ENCODE measurements around the gene RIPPLY2.
"Not testable (repeated sequence)": the region's sequence is repeated elsewhere in the genome, so short reads cannot be mapped to it uniquely, and the experiment has no call there.

Gene RIPPLY2, protein sequence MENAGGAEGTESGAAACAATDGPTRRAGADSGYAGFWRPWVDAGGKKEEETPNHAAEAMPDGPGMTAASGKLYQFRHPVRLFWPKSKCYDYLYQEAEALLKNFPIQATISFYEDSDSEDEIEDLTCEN

DNA sequence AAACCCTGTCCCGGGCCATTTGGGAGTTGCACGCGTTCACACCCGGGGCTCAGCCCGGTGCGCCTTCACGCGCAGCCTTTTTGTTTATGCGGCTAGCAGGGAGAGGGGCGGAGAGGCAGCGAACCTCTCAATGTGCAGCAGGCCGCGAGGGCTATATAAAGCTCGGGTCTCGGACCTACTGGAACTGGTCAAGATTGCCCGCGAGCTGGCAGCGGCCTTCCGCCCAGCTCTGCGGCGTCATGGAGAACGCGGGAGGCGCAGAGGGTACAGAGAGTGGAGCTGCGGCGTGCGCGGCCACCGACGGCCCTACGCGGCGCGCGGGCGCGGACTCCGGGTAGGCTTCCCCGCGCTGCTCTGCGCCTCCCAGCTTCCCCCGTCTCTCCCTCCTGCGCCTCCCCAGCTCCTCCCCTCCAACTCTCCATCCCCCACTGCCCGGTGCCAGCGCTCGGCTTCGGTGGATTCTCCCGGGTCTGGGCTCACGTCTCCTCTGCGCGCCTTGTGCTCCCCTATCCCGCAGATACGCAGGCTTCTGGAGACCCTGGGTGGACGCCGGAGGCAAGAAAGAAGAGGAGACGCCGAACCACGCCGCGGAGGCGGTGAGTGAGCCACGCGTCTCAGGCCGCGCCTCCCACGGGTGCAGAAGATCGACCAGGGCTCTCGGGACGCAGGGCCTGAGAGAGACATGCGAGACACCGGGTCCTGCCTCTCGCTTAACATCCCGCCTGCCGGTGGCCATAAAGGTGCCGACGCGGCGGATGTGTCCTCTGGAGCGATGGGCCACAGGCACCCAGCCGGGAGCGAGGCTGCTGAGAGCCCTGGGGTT, at the start of gene RIPPLY2:
RIPPLY2 (plus strand) TSS at position 183 of the 823 bp plus-strand sequence; CDS start at position 240, 57 bp downstream.
- DNase-seq (ENCODE audit: low spot score): no peak

DNA sequence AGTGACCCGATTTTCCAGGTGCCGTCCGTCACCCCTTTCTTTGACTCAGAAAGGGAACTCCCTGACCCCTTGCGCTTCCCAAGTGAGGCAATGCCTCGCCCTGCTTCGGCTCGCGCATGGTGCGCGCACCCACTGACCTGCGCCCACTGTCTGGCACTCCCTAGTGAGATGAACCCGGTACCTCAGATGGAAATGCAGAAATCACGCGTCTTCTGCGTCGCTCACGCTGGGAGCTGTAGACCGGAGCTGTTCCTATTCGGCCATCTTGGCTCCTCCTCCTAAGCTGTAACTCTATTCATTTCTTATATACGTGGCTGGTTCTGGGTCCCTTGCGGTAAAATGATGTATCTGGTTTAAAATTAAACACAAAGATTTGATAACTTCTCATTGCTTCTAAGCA, 49.7 kb upstream of the RIPPLY2 start:
- DNase-seq (ENCODE audit: low spot score): not testable (repeated sequence)

DNA sequence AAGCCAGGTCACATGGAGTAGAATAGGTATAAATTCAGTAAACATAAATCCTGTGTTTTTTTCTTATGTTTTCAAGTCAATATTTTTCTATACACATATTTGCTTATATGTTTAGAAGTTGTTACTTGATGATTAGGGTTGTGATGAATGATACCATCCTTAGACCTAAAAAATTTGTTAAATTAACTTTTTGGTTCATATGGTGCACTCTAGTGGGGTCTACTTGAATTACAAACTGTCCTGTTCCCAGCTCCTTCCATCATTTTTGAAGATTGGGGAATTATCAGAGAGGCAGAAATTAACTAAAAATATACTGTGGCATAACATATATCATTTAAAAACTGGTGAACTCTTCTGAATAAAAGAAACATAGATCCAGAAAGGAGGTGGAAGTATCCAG, 48.3 kb upstream of the RIPPLY2 start:
- DNase-seq (ENCODE audit: low spot score): no peak

DNA sequence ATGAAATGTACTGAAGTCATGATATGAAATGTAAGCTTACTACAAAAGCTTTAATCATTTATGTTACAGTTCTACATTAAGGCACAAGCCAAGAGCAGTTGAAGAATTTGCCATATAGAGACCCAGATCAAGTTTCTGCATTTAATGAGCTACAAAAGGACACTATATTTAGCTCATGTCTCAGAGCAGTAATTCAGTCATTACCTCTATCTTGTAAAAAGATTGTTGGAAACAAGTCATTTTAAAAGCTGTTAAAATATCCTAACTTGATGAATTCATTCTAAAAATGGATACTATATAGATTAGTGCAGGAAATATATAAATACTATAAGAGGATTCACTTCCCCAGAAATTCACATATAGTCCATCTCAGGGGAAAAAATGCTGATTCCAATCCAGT, 45.2 kb upstream of the RIPPLY2 start:
- no peak for DNase-seq (ENCODE audit: low spot score)

DNA sequence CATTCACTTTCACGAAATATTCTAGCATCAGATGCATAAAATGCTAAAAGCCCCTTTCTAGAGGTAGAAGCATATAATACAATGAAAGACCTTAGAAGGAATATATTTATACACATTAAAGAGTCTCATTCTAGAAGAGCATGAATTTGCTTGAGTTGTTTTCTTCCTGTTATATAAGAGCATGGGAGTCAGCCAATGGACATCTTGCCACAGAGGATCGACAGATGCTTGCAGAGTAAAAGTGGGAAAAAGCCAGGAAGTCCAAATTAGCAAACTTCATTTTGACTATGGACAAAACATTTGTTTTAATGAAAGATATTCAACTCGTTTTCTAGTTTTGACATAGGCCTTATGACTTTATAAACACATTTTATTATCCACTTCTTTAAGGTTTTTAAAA, 44.2 kb upstream of the RIPPLY2 start:
- DNase-seq (ENCODE audit: low spot score): no peak

DNA sequence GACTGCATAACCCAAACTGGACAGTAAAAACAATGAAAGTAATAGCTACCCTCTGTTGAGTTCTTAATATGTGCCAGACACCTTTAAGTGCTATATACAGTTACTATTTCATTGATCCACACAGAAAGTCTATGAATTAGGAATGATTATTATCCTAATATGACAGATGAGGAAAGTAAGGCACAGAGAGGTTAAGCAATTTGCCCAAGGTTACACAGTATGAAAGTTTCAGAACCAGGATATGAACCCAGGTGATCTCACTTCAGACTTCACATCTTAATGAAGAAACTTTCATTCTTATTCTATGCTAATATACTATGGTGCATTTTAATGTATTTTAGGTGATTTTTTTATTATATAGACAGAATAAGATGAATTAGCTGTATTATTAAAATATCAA, 40.6 kb upstream of the RIPPLY2 start:
- no peak for DNase-seq (ENCODE audit: low spot score)

DNA sequence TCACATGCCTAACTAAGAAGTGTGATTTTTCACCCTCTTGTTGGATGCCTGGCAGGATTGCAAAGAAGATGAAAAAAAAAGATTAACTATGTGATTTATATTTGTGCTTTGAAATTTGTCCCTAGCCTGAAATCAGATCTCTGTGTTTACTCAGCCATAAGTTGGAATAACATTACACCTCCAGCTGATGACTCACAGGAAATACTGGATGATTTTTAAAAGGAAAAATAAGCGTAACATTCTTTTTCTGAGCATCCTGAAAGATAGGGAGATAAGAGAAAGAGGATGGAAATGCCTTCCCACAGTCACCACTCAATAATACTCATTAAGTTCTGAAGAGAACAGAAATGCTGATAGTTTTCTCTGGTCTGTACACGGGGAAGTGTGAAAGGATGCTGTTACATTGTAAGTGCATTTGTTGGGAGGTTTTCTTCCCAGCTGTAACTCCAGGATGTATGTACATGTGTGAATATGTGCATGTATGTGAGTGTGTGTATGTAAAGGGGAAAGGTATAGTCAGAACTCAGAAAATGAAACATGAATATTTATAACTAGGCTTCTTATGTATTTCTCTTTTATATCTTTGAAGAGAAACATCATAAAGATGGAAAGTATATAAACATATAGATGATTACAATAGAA, 37.4 kb upstream of the RIPPLY2 start:
- no peak for DNase-seq (ENCODE audit: low spot score)

DNA sequence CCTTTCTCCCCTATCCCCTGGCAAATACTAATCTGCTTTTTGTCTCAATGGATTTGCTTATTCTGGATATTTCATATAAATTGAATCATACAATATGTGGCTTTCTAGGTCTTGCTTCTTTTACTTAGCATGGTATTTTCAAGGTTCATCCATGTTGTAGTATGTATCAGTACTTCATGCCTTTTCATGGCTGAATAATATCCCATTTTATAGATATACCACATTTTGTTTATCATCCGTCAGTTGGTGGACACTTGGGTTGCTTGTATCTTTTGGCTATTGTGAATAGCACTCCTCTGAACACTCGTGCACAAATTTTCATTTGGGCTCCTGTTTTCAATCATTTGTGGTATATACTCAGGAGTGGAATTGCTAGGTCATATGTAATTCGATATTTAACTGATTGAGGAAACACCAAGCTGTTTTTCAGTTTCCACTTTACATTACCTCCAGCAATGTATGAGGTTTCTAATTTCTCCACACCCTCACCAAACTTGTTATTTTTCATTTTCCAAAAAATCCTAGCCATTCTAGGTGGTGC, 30.5 kb upstream of the RIPPLY2 start:
- no peak for DNase-seq (ENCODE audit: low spot score)

DNA sequence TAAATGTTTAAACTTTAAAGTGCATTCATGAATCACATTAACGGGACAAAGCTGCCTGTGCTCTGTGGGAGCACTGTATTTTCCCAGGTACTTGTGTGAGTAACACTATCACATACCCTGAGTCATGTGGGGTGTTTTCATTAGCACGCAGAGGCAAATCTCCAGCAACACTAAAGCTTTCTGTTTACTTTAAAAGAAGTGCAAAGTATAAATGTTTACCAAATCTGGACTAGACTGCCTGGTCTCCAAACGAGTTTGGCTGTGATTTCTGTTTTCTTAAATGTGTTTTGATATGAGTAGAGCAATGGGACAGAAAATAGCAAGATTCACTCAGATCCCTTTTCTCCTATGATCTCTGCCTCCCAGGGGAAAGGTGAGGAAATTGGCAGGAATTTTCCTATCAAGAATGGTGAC, 28.8 kb upstream of the RIPPLY2 start:
- DNase-seq (ENCODE audit: low spot score): no peak

DNA sequence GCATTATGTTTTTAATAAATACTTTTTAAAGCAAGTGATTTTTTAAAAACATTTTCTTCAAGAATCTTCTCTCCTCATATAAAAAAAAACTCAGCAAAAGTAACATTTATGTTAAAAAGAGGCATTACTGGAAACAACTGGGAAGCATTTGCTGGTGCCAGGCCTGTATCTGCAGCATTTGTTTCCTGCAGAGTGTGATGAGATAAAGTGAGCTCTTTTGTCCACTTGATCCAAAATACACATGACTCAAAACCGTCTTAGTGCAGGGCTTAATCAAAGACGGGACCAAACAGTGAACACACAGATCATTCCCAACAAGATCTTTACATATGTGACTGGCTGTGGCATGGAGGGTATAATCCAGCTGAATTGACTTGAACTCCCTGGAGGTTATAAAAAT, 28.3 kb upstream of the RIPPLY2 start:
- DNase-seq (ENCODE audit: low spot score): no peak

DNA sequence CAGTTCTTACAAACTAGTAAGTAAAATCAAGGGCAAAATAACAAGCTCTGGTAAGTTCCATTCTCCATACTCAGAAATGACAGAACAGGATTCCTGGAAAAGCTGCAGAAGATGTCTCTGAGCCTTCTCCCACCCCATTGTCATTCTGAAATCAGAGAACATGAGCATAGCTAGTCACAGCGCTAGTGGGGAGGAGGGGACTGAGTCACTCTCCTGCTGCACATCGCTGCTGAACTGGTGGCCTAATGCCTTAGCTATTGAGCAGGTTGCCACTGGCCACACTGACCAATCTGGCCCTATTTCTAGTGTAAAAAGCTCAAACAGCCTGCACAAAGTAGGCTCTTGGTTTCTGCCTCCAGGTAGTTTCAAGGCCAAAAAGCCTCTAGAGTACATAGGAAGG, 26.1 kb upstream of the RIPPLY2 start:
- DNase-seq (ENCODE audit: low spot score): no peak

DNA sequence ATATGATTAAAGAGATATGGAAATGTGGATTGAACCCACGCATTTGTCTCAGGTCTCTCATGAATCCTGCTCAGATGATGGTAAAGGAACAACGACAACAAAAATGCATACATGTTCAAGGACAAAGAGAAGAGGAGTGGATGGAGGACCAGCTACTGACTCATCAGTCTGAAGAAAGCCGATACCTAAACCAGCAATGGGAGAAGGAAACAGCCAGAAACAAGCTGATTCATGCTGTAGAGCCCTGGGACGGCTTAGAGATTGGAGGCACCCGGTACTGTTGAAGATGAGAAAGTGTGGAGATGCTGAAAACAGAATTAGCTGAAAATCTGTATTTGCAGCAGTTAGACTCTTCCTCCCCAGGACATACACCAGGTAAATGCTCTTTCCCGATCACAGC, 14.4 kb upstream of the RIPPLY2 start:
- no peak for DNase-seq (ENCODE audit: low spot score)

DNA sequence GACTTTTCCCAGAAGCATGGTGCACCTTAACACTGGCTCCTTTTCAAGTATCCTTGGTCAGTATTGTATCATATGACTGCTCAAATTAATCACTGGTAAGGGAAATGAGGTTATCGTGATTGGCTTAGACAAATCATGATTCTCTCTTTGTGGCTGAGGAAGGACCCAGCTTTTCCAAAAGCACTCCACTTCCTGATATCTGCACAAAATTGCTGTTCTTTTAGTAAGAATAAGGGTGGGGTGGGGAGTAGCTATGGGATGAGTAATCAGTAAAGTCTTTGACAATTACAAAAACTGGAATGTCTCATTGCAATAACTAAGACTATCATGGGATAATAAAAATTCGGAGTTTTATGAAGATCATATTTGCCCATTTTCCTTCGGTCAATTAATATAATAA, 9.0 kb upstream of the RIPPLY2 start:
- DNase-seq (ENCODE audit: low spot score): no peak

DNA sequence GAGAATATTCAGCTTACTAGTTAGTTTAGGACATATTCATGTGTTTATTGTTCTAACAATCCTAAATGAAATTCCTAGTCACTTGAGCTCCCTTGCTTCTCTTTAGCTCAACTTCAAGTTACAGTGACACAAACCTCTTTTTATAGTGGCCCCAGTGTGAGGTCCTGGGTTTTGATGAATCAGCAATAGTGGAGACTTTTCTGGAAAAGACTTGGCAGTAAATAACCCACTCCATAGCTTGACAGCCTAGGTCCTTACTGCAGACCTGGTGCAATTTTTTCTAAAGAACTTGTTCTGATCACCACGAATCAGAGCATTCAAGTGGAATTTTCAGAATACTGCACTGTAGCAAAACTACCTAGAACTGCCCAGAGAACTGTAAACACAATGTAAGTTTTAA, 6.9 kb upstream of the RIPPLY2 start:
- DNase-seq (ENCODE audit: low spot score): no peak

DNA sequence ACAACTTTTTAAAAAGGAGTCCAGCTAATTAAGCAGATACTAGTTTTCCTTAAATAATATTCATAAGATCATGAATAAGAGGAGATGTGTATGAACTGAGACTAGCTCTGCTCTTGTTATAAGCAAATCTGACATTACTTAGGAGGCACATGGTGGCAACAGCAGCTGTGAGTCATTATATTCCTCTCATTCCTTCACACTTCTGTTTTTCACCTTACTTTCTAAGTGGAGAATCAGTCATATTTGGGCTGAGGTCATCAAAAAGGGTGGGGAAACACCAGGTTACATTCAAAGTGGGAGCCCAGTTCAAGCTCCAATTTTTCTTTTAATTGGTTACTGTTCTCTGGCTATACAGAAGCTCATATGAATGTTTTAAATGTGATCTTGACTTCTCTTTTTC, 6.0 kb upstream of the RIPPLY2 start:
- DNase-seq (ENCODE audit: low spot score): no peak

DNA sequence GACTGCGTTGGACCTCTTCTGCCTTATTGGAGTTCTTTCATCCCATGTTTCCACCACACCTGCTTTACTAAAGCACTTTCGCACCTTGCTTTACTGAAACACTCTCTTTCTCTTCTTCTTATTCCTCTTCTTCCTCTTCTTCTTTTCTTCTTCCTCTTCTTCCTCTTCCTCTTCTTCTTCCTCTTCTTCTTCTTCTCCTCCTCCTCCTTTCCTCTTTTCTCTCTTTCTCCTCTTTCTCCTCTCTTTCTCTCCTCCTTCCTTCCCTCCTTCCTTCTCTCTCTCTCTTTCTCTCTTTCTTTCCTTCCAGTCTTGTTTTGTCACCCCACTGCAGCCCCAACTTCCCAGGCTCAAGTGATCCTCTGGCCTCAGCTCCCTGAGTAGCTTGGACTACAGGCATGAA, 4.0 kb upstream of the RIPPLY2 start:
- no peak for DNase-seq (ENCODE audit: low spot score)

DNA sequence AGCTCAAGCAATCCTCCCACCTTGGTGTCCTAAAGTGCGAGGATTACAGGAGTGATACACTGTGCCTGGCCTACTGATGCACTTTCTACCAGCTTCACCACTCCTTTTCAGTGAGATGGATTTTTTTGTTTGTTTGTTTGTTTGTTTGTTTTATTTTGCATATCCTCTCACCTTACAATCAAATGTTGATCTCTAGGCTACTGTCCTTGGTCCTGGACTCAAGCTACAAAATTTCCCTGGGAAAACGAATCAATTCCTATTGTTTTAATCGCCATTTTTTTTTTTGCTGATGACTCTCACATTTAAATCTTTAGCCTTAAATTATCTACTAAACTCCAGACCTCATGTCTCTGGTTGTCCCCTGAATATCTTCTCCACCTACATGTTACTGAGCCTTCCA, 3.5 kb upstream of the RIPPLY2 start:
- no peak for DNase-seq (ENCODE audit: low spot score)

DNA sequence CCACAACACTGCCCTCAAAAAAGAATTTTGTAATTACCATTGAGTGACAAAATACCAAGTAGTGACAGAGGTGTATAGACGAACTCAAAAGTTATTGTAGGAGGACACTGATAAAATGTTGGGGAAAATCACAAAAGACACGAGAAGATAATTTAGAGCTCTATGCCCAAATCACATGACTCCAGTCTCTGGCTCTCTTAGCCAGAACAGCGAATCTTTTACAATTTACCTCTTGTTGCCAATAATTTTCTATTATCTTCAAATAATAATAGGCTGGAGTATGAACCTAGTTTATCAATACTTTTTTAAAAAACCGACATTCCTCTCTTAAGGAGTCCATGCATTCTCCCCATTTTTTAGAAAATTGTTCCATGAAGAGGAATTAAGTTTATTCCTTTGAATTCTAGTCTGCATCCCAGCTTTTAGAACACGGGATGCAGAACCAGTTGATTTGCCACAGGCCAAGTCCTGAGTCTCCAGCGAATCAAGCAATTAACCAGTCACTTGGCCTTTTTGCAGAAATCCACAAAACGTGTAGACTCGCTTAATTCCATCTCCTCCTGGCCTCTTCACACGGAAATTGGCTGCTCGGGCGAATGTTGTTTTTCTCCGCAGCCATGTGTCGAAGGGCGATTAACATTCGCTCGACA, 507 bp upstream of the RIPPLY2 start:
- DNase-seq (ENCODE audit: low spot score): no peak

DNA sequence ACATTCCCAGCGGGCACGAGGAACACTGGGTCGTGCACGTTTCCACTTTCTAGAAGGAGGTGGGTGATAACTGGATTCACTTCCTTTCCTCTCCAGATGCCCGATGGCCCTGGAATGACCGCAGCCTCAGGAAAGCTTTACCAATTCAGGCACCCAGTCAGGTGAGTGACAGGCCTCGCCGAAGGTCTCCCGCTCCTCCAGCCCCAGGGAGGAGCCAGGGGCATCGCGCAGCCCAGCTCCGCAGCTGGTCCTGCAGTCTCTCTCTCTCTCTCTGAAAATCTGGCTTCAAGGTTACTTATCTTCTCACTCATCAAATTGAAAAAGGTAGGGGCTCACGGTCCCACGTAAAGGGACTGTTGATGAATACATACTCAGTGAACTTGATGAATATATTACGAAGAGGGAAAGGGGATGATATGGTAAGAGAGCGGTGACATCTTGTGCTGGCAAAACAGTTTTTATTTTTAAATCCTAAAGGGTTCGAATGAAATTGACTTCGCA, 891 bp downstream of the RIPPLY2 start:
- DNase-seq (ENCODE audit: low spot score): no peak

DNA sequence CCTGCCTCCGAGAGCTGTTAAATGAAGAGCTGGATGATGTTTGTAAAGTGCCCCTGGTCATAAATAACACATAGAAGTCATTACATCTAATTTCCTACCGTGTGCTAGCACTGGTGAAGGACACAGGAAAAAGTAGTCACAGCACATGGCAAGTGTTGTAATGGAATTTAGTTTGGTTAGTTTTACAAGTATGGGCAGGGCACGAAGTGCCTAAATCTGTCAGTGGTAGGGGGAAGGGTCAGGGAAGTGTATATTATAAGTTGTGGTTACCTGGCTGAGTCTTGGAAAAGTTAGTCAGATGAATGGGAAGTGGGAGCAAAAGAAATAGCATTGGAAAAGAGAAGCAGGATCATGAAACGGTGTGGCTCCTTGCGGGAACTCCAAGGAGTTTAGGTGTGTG, 1.6 kb downstream of the RIPPLY2 start:
- no peak for DNase-seq (ENCODE audit: low spot score)

DNA sequence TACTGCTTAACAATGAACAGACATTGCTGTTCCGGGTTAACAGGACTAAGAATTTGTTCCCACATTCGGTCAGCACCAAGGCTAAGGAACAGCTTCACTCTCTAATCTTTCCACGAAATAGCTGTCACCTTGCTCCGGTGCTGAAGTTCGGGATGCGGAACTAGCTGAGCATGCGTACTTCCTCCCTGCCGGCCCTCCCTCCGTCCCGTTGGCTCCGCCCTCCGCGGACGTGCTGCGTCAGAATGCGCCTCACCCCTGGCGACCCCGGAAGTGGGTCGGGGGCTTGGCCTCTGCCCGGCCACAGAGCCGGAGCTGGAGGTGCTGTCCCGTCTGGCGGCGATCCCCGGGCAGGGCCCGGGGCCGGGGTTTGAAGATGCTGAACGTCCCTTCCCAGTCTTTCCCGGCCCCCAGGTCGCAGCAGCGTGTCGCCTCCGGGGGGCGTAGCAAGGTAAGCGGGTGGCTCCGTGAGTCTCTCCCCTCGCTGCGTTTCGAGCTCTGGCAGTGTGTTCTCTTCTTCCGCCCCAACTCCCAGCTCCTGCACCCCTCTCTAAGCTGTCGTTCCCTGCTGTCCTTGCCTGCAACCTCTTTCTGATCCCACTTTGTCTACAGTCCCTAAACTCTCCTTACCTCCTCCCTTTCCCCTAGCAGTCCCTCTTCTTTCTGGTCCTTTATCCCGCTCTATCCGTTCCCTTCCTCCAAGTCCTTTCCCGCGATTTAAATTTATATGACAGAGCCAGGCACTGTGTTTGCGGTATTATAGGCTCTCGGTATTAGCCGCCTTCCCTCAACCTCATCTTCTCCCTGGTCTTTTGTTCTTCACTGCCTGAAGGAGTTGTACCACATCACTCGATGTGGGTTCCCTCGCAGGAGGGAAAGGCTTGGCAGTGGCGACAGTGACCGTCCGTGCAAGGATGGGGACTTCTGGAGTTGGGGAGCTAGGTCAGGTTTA, 6.5 kb downstream of the RIPPLY2 start, which contains the start of gene CYB5R4:
CYB5R4 (plus strand) TSS at position 280 of the 949 bp plus-strand sequence; CDS start at position 374, 94 bp downstream.
- DNase-seq (ENCODE audit: low spot score): peak; percentile 93

Measured in CD4-positive, alpha-beta T cell treated with Interleukin-15 for 4 hours (primary cell).